Kidney (tissue), 14 donors: ENCODE results near the gene SBNO2. TPM values are rescaled to one million over a fixed set of nuclear protein-coding genes. Genes with fewer than 3 reads are reported as not detected.

Experiments
- DNase-seq, 5 donors: peaks; one replicate each; pipeline ENCODE4 v3.0.0-alpha.2; 2013 to 2020
- FAIRE-seq: peaks from 2 replicates; lab custom pipeline; 2012; peaks lifted over from hg19 to GRCh38; lab: Jason Lieb, UNC
- H3K27ac ChIP-seq, 2 donors: one replicate each; pipeline ENCODE4 v1.7.0; 2013; ENCODE audit warnings: low read depth in 2 of 2, low read length in 2 of 2, inconsistent platforms in 1 of 2
- H3K27me3 ChIP-seq: one replicate; pipeline ENCODE4 v1.7.1; 2013; ENCODE audit warnings: low read length, inconsistent platforms; ENCODE audit not compliant: control insufficient read depth, insufficient read depth
- H3K36me3 ChIP-seq, 3 donors: one replicate each; pipeline versions ENCODE4 v1.7.0 to v1.7.1; 2013; ENCODE audit warnings: low read length in 3 of 3, control low read depth in 1 of 3, inconsistent platforms in 1 of 3; ENCODE audit not compliant: insufficient read depth in 3 of 3, control insufficient read depth in 2 of 3
- H3K4me1 ChIP-seq, 3 donors: one replicate each; pipeline versions ENCODE4 v1.7.0 to v1.7.1; 2013; ENCODE audit warnings: low read length in 3 of 3, inconsistent platforms in 1 of 3, low read depth in 1 of 3; ENCODE audit not compliant: control insufficient read depth in 2 of 3, insufficient read depth in 2 of 3
- H3K4me3 ChIP-seq, 3 donors: one replicate each; pipeline versions ENCODE4 v1.7.0 to v1.8.1; 2013; ENCODE audit warnings: low read length in 3 of 3, control low read depth in 1 of 3, inconsistent platforms in 1 of 3
- H3K9ac ChIP-seq, 3 donors: one replicate each; pipeline versions ENCODE4 v1.7.0 to v1.7.1; 2013; ENCODE audit warnings: low read length in 3 of 3, control low read depth in 1 of 3, inconsistent platforms in 1 of 3
- H3K9me3 ChIP-seq, 3 donors: one replicate each; pipeline versions ENCODE4 v1.7.0 to v1.7.1; 2013; ENCODE audit warnings: low read length in 3 of 3, control low read depth in 1 of 3, inconsistent platforms in 1 of 3; ENCODE audit not compliant: control insufficient read depth in 2 of 3, insufficient read depth in 1 of 3
- CTCF ChIP-seq: IDR thresholded peaks from 3 replicates; pipeline ENCODE4 v1.5.1; 2012; ENCODE audit warnings: mild to moderate bottlenecking, moderate library complexity, borderline replicate concordance; ENCODE audit not compliant: insufficient read depth; ENCODE audit errors: extremely low read depth
- intact Hi-C: fragments of 100-400 bp; cut with DNase I; formaldehyde crosslinking; loops from one replicate; pipeline ENCODE4 v1.11.1; 2022
- polyA plus RNA-seq: library from polyadenylated mRNA; stranded (reverse); fragments of 350-450 nt; fragmentation: Illumina TruSeq; extraction: RNeasy Lipid Tissue Mini Kit (QIAGEN cat#74804); gene quantifications from one replicate; pipeline ENCODE4 v1.2.3, GENCODE V29; 2014; ENCODE audit warnings: low read depth, low replicate concordance; ENCODE audit not compliant: insufficient read depth
- total RNA-seq: library from RNA; stranded (reverse); fragmentation: NEBNext Ultra II Directional; extraction: Animal tissue kit (Norgen Biotek cat#: 25700); gene quantifications from one replicate; pipeline ENCODE4 v1.2.1, GENCODE V29; 2021
- donor health status: control.
- donor health status: control.
- donor health status: control.
- donor health status: control.
- donor health status: control.
- donor health status: DM: yes; HTN: yes; CAD: no.
- donor health status: Normal renal cell carcinoma (clear cell type).

SBNO2 gene
- total and polyA plus RNA-seq, 2 donors from 2014 or later = 12.2 to 156 TPM

- no peak overlapping the region for H3K27ac ChIP-seq
- H3K36me3 ChIP-seq = no peaks in the 10 kb centered on the region
- H3K4me3 ChIP-seq = no peak overlapping the region
- no peak for FAIRE-seq
- no peak overlapping the region for H3K9ac ChIP-seq
- intact Hi-C loops = no loop called here
- no peaks in the 10 kb centered on the region for H3K9me3 ChIP-seq
- peaks cover 0 to 19% (median 4%) of the 10 kb centered on the region in 3 donors for H3K4me1 ChIP-seq
- TF ChIP-seq CTCF = peak; percentile 82
- DNase-seq = peak in 4 of 5 donors; percentile 64 to 90 (median 80)
- peaks cover 12% of the 10 kb centered on the region for H3K27me3 ChIP-seq
Measured at GRCh38 chr19:1064661-1065605, 109.1 kb downstream of the SBNO2 start.

- H3K27me3 ChIP-seq = peaks cover 5% of the 10 kb centered on the region
- no peak overlapping the region for H3K27ac ChIP-seq
- no peaks in the 10 kb centered on the region for H3K9me3 ChIP-seq
- DNase-seq (peak in 1 of 5 donors; percentile 70), FAIRE-seq (no peak)
- no peaks in the 10 kb centered on the region for H3K36me3 ChIP-seq
- TF ChIP-seq CTCF = no peak
- H3K9ac ChIP-seq = no peak overlapping the region
- intact Hi-C loops = no loop called here
- no peak overlapping the region for H3K4me3 ChIP-seq
- peaks cover 0 to 19% (median 4%) of the 10 kb centered on the region in 3 donors for H3K4me1 ChIP-seq
Measured at GRCh38 chr19:1063909-1064660, 110.0 kb downstream of the SBNO2 start.

GRCh38 chr19:1063030-1063908 is 110.8 kb downstream of the SBNO2 start:
- peaks cover 0 to 13% (median 4%) of the 10 kb centered on the region in 3 donors for H3K4me1 ChIP-seq
- DNase-seq = peak in 1 of 5 donors; percentile 81

More at GRCh38 chr19:1063030-1063908, 110.8 kb downstream of the SBNO2 start:
- H3K27me3 ChIP-seq = no peaks in the 10 kb centered on the region
- FAIRE-seq = no peak
- no peak for TF ChIP-seq CTCF
- H3K9ac ChIP-seq = no peak overlapping the region
- no peak overlapping the region for H3K4me3 ChIP-seq
- intact Hi-C loops = no loop called here
- no peak overlapping the region for H3K27ac ChIP-seq
- peaks cover 0 to 5% (median 0%) of the 10 kb centered on the region in 3 donors for H3K36me3 ChIP-seq
- peaks cover 0 to 6% (median 1%) of the 10 kb centered on the region in 3 donors for H3K9me3 ChIP-seq
